ENCODE data around the gene TRIM71.
"Not testable (repeated sequence)": the region's sequence is repeated elsewhere in the genome, so short reads cannot be mapped to it uniquely, and the experiment has no call there.

The TRIM71 gene

DNA sequence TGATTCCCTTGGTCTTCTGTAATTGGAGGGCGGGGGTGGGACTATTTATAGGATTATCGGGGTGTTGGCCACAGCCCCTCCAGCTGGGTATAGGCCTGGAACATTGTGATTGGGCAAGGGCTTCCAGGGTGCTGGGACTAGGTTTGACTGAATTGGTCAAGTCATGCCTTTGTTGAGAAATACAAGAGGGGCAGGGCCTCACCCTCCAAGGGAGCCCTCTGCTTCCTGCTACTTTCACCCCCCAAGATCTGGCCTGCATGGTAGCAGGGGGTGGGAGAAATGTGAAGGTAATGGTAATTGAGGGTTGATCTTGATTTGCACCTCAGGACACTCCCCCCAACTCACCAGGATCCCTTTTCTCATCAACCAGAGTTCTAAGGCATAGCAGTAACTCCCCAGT lies 25.2 kb downstream of the TRIM71 start:
- DNase-seq (ENCODE audit: low spot score), result no peak

DNA sequence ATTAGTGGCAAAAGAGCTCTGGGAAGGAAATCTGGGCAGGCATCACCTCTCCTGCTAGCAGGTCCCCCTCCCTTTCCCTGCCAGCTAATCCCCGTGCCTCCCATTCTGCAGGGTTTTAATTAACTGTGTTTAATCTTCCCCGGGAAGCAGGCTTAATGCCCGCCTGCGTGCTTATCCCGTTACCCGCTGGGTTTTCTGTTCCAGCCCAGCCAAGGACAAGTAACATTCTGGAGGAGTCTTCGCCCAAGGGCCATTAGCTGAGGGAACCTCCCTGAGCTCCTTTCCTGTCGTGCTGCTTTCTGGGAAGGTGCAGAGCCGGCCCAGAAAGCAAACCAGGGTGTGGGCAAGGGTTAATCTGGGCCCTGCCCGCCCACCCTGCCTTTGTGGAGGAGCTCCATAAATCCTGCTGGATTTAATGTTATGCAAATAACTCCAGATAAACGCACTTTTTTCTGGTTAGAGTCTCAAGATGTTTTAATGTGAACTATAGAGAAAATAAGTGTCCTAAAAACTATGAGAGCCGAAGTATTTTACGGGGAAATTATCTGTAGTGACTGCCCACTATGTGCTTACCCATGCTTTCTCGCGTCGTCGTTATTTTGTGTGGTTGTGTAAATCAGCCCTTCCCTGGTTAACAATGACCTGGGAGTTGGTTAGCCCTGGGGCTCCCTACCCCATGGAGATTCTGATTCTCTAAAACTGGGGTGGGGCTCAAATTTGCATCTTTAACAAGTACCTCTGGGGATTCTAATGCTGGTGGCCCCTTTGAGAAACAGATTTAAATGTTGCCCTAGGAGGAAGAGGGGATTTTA lies 25.9 kb downstream of the TRIM71 start:
- no peak for DNase-seq (ENCODE audit: low spot score)

GRCh38 chr3:32844322-32844654 lies 26.5 kb downstream of the TRIM71 start:
- no peak for DNase-seq (ENCODE audit: low spot score)

GRCh38 chr3:32844914-32845313 lies 27.1 kb downstream of the TRIM71 start:
- no peak for DNase-seq (ENCODE audit: low spot score)

DNA sequence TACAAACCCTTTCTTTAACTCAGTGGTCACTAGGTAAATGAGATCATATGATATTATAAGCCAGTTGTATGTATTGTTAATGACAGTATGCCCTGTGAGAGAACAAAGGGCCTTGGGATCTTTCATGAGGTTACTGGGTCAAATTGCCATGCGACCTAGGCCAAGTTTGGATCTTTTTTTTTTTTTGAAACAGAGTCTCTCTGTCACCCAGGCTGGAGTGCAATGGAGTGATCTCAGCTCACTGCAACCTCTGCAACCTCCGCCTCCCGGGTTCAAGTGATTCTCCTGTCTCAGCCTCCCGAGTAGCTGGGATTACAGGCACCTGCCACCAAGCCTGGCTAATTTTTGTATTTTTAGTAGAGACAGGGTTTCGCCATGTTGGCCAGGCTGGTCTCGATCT lies 27.7 kb downstream of the TRIM71 start:
- DNase-seq (ENCODE audit: low spot score), result not testable (repeated sequence)

DNA sequence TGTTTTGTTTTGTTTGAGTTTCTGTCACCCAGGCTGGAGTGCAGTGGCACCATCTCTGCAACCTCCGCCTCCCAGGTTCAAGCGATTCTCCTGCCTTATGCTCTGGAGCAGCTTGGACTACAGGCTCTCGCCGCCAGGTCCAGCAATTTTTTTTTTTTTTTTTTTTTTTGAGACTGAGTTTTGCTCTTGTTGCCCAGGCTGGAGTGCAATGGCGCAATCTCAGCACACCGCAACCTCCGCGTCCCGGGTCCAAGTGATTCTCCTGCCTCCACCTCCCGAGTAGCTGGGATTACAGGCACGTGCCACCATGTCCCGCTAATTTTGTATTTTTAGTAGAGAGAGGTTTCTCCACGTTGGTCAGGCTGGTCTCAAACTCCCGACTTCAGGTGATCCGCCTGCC lies 29.2 kb downstream of the TRIM71 start:
- not testable (repeated sequence) for DNase-seq (ENCODE audit: low spot score)

- no peak for DNase-seq (ENCODE audit: low spot score)
These were observed 29.7 kb downstream of the TRIM71 start for GRCh38 chr3:32847528-32847927.

- no peak for DNase-seq (ENCODE audit: low spot score)
These were observed 30.4 kb downstream of the TRIM71 start for GRCh38 chr3:32848215-32848614.

DNA sequence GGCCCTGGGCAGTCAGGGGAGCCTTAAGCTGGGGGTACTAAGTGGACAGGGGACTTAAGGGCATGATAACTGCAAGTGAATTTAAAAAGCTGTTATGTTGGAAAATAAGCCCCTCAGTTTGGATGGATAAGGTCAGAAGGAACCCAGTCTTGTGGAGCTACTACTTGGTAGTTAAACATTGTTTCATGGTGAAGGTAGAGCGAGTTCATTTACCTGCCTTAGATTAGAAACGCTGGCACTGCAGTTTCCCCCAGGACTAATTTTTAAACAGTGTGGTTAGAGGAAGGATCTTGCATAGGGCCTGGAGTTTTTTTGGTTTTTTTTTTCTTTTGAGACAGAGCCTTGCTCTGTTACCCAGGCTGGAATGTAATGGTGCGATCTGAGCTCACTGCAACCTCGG lies 31.2 kb downstream of the TRIM71 start:
- no peak for DNase-seq (ENCODE audit: low spot score)

DNA sequence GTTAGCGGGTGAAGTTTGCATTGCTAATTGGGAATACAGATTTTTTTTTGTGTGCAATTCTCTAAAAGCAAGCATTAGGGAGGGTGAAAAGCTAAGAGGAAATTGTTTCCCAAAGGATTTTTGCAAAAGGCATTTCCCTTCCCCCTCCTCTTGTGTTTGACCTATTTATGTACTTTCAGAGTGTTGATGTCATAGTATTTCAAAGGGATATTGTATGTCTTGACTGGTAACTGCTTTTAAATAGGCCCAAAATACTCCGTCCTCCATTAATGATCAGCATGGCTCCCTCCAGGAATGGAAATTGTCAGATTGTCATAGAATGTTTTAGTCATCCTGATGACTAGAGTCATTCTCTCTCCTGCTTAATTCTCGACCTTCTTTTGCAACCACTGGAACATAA lies 32.4 kb downstream of the TRIM71 start:
- DNase-seq (ENCODE audit: low spot score), result no peak

DNA sequence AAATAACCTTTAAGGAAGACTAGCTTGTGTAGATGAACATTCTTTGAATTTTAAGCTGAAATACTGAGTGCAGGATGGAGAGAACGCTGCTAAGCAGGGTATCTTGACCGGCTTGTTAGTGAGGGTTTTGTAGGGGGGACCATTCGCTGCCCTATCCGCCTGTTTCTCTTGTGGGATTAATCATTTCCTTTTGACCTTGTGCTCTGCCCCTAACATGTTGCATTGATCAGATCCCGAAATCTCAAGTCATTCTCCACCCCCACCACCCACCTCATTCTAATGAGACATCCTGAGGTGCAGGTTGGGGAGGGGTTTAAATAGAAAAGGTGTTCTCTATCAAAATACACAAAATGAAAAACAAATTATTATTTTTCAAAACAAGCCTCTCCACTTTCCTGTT lies 32.8 kb downstream of the TRIM71 start:
- DNase-seq (ENCODE audit: low spot score), result no peak

DNA sequence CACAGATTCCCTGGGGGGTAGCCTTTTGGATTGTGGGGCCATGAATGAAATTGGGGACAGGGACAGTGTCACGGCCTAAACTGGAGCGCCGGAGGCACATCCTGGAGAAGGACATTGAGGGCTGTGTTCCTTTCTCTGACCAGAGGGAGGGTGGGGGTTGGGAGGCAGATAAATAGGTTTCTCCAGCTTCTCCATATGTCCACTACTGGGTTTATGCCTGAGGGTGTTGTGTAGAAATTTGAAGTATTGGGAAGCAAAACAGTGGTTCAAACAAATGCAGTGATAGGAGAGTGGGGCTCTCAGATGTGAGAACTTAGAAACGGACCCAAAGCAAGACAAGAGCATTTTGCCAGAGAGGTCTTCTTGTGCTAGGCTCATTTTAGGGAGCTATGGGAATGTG lies 34.3 kb downstream of the TRIM71 start:
- no peak for DNase-seq (ENCODE audit: low spot score)

- no peak for DNase-seq (ENCODE audit: low spot score)
These were observed 37.7 kb downstream of the TRIM71 start for GRCh38 chr3:32855350-32855953.

GRCh38 chr3:32856355-32856889 lies 38.6 kb downstream of the TRIM71 start:
- no peak for DNase-seq (ENCODE audit: low spot score)

- no peak for DNase-seq (ENCODE audit: low spot score)
These were observed 39.2 kb downstream of the TRIM71 start for GRCh38 chr3:32856901-32857507.

DNA sequence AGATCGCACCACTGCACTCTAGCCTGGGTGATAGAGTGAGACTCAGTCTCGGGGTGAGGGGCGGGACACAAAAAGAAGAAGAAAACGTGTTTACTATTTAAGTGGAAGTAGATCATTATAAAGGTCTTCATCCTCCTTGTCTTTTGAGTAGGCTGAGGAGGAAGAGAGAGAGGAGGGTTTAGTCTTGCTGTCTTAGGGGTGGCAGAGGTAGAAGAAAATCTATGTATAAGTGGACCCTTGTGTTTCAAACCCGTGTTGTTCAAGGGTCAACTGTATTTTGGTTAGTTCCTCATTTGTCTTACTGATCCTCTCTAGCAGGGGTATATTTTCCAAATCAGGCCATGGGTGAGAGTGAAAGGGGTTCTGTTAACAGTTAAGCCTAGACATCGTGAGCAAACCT lies 40.1 kb downstream of the TRIM71 start:
- DNase-seq (ENCODE audit: low spot score), result no peak

- DNase-seq (ENCODE audit: low spot score), result no peak
These were observed 41.9 kb downstream of the TRIM71 start for GRCh38 chr3:32859604-32860237.

- DNase-seq (ENCODE audit: low spot score), result no peak
These were observed 42.7 kb downstream of the TRIM71 start for GRCh38 chr3:32860499-32860898.

DNA sequence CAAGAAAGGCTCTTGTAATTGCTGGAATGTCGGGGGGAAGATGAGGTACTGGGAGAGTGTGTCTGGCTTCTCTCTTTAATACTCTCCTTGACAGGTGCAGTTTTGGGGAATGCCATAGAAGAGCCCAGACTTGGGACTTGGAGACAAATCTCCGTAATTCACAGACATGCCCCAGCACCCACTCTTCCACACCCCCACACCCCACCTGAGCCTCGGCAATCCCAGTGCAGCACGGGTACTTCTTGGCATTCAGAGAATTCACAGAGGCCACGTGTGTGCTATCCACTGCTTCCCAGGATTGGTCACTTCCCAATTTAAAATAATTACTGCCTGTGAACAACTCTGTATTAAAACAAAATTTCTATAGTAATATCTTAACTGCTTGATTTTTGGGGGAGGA lies 43.9 kb downstream of the TRIM71 start:
- DNase-seq (ENCODE audit: low spot score), result no peak

GRCh38 chr3:32862247-32862935 lies 44.6 kb downstream of the TRIM71 start:
- no peak for DNase-seq (ENCODE audit: low spot score)

GRCh38 chr3:32862936-32863487 lies 45.2 kb downstream of the TRIM71 start:
- DNase-seq (ENCODE audit: low spot score), result no peak

GRCh38 chr3:32865383-32865782 lies 47.6 kb downstream of the TRIM71 start:
- peak; percentile 21 for DNase-seq (ENCODE audit: low spot score)

Measured in activated CD4-positive, alpha-beta T cell treated with anti-CD3 and anti-CD28 coated beads, Interleukin-2, Interleukin-4, amounts not matched to agents 100 ng/mL and 50 ng/mL, durations not matched to agents 16 hours and 8 hours (primary cell).